Measurements from ENCODE around the gene PSMB7. TPM values are rescaled to one million over a fixed set of nuclear protein-coding genes. Genes with fewer than 3 reads are reported as not detected.

Gene PSMB7
- total and polyA plus RNA-seq, 2 of the 8 experiments (the other 6 are each of a cell fraction or from before 2014, with no cell fraction given), result 222 to 357 TPM

DNA sequence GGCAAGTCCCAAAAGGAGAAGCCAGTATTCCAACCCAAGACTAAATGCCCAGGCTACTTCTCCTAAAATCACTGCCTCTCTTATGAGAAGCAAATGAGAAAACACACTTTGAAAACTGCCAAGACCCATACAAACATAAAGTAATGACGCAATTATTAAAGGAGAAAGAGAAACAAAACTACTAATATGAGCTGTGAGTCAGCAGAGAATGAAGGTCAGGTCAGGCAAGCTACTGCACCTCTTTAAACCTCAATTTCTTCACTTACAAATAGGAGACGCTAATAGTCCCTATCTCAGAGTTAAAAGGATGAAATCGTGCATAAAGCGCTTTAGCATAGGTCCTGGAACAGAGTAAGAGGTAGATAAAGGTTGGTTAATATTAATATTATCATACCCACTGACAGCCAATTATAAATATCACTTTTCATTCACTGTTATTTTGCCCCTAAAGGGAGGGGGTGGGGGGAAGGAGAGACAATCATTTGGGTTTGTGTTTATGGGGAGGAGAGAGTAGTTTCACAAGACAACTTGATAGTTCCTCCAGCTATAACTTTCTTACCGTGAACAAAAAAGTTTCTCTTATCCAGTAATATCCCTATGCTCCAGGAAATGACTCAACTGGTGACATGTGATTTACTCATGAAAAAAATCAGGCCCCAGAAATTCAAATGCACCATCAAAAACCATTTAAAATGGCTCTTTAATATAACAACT lies 3.6 kb downstream of the PSMB7 start:
- no peak overlapping the region for H3K9ac ChIP-seq (replicated peaks in 1 of 4; ENCODE audit: extremely low read depth in 1 of 4, low read depth in 3 of 4, low read length in 3 of 4)
- no peak overlapping the region for H3K56ac ChIP-seq (replicated peaks; ENCODE audit: insufficient read length, low read depth, low read length)
- H3K4me2 ChIP-seq (ENCODE audit: insufficient read depth in 1 of 2, low read depth in 2 of 2, low read length in 2 of 2), result no peak overlapping the region
- no peak overlapping the region for H2BK12ac ChIP-seq (ENCODE audit: low read depth, low read length)
- H3K4me1 ChIP-seq (replicated peaks in 1 of 4; ENCODE audit: control insufficient read depth in 3 of 4, insufficient read depth in 4 of 4, low read length in 3 of 4), result peaks cover 0 to 2% (median 1%) of the 10 kb centered on the region in 4 experiments; a peak in 3 of 7 replicates
- no peak overlapping the region for H2BK5ac ChIP-seq (ENCODE audit: low read depth, low read length)
- H3K9me3 ChIP-seq (ENCODE audit: insufficient read depth in 2 of 2, low read depth in 1 of 2, low read length in 1 of 2), result no peaks in the 10 kb centered on the region
- no peak overlapping the region for H3K23ac ChIP-seq (ENCODE audit: insufficient read length)
- H4K91ac ChIP-seq (replicated peaks; ENCODE audit: insufficient read length, low read length), result no peak overlapping the region
- H4K8ac ChIP-seq (ENCODE audit: extremely low read depth, insufficient read depth, low read length), result no peak overlapping the region
- H2BK120ac ChIP-seq (replicated peaks; ENCODE audit: low read depth, low read length), result no peak overlapping the region
- H3K4me3 ChIP-seq (ENCODE audit: extremely low read depth in 1 of 4, insufficient read depth in 2 of 4, low read depth in 3 of 4, low read length in 4 of 4), result no peak overlapping the region
- no peak overlapping the region for H3K4ac ChIP-seq (replicated peaks; ENCODE audit: insufficient read length, low read depth, low read length)
- H2BK15ac ChIP-seq (ENCODE audit: low read length), result no peak overlapping the region
- no peaks in the 10 kb centered on the region for H3K27me3 ChIP-seq (replicated peaks in 1 of 4; ENCODE audit: control insufficient read depth in 3 of 4, extremely low read depth in 1 of 4, insufficient read depth in 3 of 4, low read length in 3 of 4)
- H3K23me2 ChIP-seq (ENCODE audit: low read depth, low read length), result peaks cover 2% of the 10 kb centered on the region; the same call in 1 of the 2 replicates
- no peak overlapping the region for H2BK20ac ChIP-seq (ENCODE audit: low read length)
- FAIRE-seq (no peak), DNase-seq (ENCODE audit: low read depth in 1 of 2, low spot score in 2 of 2) (no peak)
- WGBS, 2 experiments (ENCODE audit: extremely low coverage in 1 of 2, insufficient coverage in 1 of 2, insufficient read length in 1 of 2, insufficient replicate concordance in 2 of 2, low coverage in 1 of 2, low lambda C conversion rate in 2 of 2, missing lambda C conversion rate in 1 of 2), result 78% methylated on average over 5 of the region's 5 CpGs; no CpG with 5 or more reads in 1 of the 2 experiments
- H3K14ac ChIP-seq (ENCODE audit: insufficient read length), result no peak overlapping the region
- peaks cover 0 to 1% of the 10 kb centered on the region in 2 experiments for H4K20me1 ChIP-seq (replicated peaks in 1 of 2; ENCODE audit: control insufficient read depth in 1 of 2, insufficient read depth in 2 of 2, low read length in 2 of 2)
- no peak overlapping the region for H2AFZ ChIP-seq (ENCODE audit: low read length)
- no peak overlapping the region for H2AK5ac ChIP-seq (ENCODE audit: low read depth, low read length)
- no peak overlapping the region for H3K18ac ChIP-seq (ENCODE audit: extremely low read depth, low read length)
- CTCF ChIA-PET (ENCODE audit: partially characterized antibody), result interaction anchor here (0.6 to 19.9 kb wide), 4 partner anchors 18 to 1465 kb away, joined by 3 to 330 read pairs (median 4); no protein-coding TSS in a partner anchor
- no peak overlapping the region for H3K27ac ChIP-seq (ENCODE audit: low read depth, low read length)
- H3K79me1 ChIP-seq (ENCODE audit: low read depth, low read length), result no peaks in the 10 kb centered on the region; the same call in 1 of the 2 replicates
- no peak overlapping the region for H4K5ac ChIP-seq (ENCODE audit: insufficient read length, low read depth, low read length)
- POLR2A ChIA-PET (ENCODE audit: partially characterized antibody), result interaction anchor here (1.2 kb wide), 1 partner anchor 12 kb away, joined by 4 read pairs; no protein-coding TSS in a partner anchor
- peaks cover 16 to 62% (median 36%) of the 10 kb centered on the region in 4 experiments for H3K36me3 ChIP-seq (ENCODE audit: control insufficient read depth in 2 of 4, insufficient read depth in 4 of 4, low read length in 3 of 4)
- peaks cover 0 to 40% of the 10 kb centered on the region in 2 experiments; a peak in 3 of 4 replicates for H3K79me2 ChIP-seq (ENCODE audit: control insufficient read depth in 1 of 2, insufficient read depth in 2 of 2, low read length in 2 of 2)
- TF ChIP-seq GTF2F1 (IDR thresholded peaks at IDR 0.05; ENCODE audit: borderline replicate concordance, low read depth, low read length) (no peak), CREB1 (IDR thresholded peaks at IDR 0.05) (no peak), RBBP5 (IDR thresholded peaks at IDR 0.05; ENCODE audit: borderline replicate concordance, low read depth, low read length) (no peak), NANOG (IDR thresholded peaks at IDR 0.05; ENCODE audit: insufficient read depth, low read depth, low read length, poor library complexity, severe bottlenecking) (no peak), SIN3A (conservative IDR thresholded peaks at IDR 0.05 in 1 of 2, IDR thresholded peaks at IDR 0.05 in 1 of 2; ENCODE audit: low read depth in 1 of 2, low read length in 2 of 2) (no peak)
- TF ChIP-seq, protein P1, sequence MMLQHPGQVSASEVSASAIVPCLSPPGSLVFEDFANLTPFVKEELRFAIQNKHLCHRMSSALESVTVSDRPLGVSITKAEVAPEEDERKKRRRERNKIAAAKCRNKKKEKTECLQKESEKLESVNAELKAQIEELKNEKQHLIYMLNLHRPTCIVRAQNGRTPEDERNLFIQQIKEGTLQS (IDR thresholded peaks at IDR 0.05; ENCODE audit: insufficient read depth, low read depth, low read length), result no peak
- TF ChIP-seq, protein P2, sequence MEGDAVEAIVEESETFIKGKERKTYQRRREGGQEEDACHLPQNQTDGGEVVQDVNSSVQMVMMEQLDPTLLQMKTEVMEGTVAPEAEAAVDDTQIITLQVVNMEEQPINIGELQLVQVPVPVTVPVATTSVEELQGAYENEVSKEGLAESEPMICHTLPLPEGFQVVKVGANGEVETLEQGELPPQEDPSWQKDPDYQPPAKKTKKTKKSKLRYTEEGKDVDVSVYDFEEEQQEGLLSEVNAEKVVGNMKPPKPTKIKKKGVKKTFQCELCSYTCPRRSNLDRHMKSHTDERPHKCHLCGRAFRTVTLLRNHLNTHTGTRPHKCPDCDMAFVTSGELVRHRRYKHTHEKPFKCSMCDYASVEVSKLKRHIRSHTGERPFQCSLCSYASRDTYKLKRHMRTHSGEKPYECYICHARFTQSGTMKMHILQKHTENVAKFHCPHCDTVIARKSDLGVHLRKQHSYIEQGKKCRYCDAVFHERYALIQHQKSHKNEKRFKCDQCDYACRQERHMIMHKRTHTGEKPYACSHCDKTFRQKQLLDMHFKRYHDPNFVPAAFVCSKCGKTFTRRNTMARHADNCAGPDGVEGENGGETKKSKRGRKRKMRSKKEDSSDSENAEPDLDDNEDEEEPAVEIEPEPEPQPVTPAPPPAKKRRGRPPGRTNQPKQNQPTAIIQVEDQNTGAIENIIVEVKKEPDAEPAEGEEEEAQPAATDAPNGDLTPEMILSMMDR (IDR thresholded peaks at IDR 0.05; ENCODE audit: control extremely low read depth in 1 of 3, insufficient read depth in 1 of 3, low read depth in 1 of 3, low read length in 3 of 3), result no peak

All from H1 (cell line).